GM21825 (cell line): ENCODE results near the gene STK16.
A peak's percentile ranks its signal among the peaks of the same experiment; 100 is the strongest.

ENCODE experiments used
- ATAC-seq: cut with Tn5 transposase; IDR thresholded peaks from one replicate; pipeline ENCODE4 v1.9.1; 2021; ENCODE audit warnings: mild to moderate bottlenecking, moderate library complexity; ENCODE audit not compliant: unreplicated experiment

The STK16 gene

GRCh38 chr2:219268294-219268693 lies 23.0 kb downstream of the STK16 start:
- ATAC-seq = no peak

GRCh38 chr2:219269362-219270054 lies 24.2 kb downstream of the STK16 start:
- no peak for ATAC-seq

- ATAC-seq = no peak
These were observed 24.7 kb downstream of the STK16 start for GRCh38 chr2:219270055-219270372.

GRCh38 chr2:219271021-219271420 lies 25.7 kb downstream of the STK16 start:
- ATAC-seq = no peak

GRCh38 chr2:219272356-219272755 lies 27.1 kb downstream of the STK16 start:
- ATAC-seq = no peak

GRCh38 chr2:219272995-219273394 lies 27.7 kb downstream of the STK16 start:
- no peak for ATAC-seq

- ATAC-seq = no peak
These were observed 28.7 kb downstream of the STK16 start for GRCh38 chr2:219273937-219274336.

- no peak for ATAC-seq
These were observed 29.2 kb downstream of the STK16 start for GRCh38 chr2:219274361-219274921.

- ATAC-seq = peak; percentile 25
These were observed 32.7 kb downstream of the STK16 start for GRCh38 chr2:219277703-219278654.

- ATAC-seq = no peak
These were observed 33.4 kb downstream of the STK16 start for GRCh38 chr2:219278655-219279150.

- peak; percentile 85 for ATAC-seq
These were observed 34.1 kb downstream of the STK16 start, which contains the start of gene DNAJB2 for GRCh38 chr2:219279151-219279915. TSS of gene DNAJB2 (plus strand) at chr2:219279366. CDS start at chr2:219279834, 468 bp downstream.

GRCh38 chr2:219279916-219280516 lies 34.7 kb downstream of the STK16 start:
- ATAC-seq = no peak

GRCh38 chr2:219280651-219281050 lies 35.4 kb downstream of the STK16 start:
- ATAC-seq = no peak

- no peak for ATAC-seq
These were observed 36.3 kb downstream of the STK16 start for GRCh38 chr2:219281588-219281987.

GRCh38 chr2:219282375-219282774 lies 37.1 kb downstream of the STK16 start:
- ATAC-seq = no peak

- ATAC-seq = no peak
These were observed 37.8 kb downstream of the STK16 start for GRCh38 chr2:219282943-219283581.

GRCh38 chr2:219284501-219285372 lies 39.5 kb downstream of the STK16 start:
- no peak for ATAC-seq

GRCh38 chr2:219285373-219285735 lies 40.1 kb downstream of the STK16 start:
- no peak for ATAC-seq

- no peak for ATAC-seq
These were observed 40.7 kb downstream of the STK16 start for GRCh38 chr2:219285894-219286425.
